MV-4-11 (cell line): ENCODE results near the gene AATK.

Source experiments
- DNase-seq: peaks from one replicate; lab custom pipeline; 2025; lab: John Stamatoyannopoulos, UW

The AATK gene

GRCh38 chr17:81182596-81182995 is 16.6 kb upstream of the AATK start:
- no peak for DNase-seq

GRCh38 chr17:81181811-81182185 is 15.8 kb upstream of the AATK start:
- no peak for DNase-seq

DNA sequence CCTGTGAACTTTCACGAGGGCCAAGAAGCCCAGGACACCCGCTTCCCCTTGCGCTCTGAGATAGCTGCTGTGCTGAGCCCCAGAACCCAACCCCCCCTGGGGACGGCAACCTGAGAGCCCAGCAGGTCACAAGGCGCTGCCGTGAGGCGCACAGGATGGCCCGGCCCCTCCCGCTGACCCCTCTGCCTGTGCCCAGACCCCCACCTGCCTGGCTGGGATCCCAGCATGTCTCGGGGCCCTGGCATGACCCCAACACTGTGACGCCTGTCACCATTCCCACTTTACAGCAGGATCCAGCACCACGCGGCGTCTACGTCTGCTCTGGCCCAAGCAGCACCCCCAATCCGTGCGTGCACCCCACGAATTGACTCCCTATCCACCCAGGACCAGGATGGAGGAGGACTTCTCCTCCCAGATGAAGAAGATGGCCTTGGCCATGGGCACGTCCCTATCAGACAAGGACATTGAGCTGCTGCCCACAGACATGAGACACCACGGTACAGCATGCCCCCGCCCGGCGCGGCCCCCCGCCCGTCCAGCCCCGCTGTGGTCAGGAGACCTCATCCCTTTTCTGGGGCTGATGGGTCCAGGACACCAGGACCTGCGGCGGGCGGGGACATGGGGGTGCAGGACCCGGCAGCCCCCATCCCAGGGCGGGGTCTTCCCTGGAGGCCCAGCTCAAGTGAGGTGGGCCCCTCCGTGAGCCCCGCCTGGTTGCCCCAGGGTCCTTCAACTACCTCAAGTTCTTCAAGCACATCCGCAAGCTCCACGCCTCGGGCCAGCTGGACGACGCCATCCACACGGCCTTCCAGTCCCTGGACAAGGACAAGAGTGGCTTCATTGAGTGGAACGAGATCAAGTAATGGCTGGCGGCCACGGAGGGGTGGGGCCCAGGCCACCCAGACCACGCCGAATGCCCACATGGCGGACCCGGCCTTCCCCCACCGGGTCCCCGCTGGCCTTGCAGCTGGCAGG is 15.1 kb upstream of the AATK start:
- DNase-seq = no peak

- DNase-seq = no peak
Observed at GRCh38 chr17:81179861-81180260, 13.8 kb upstream of the AATK start.

DNA sequence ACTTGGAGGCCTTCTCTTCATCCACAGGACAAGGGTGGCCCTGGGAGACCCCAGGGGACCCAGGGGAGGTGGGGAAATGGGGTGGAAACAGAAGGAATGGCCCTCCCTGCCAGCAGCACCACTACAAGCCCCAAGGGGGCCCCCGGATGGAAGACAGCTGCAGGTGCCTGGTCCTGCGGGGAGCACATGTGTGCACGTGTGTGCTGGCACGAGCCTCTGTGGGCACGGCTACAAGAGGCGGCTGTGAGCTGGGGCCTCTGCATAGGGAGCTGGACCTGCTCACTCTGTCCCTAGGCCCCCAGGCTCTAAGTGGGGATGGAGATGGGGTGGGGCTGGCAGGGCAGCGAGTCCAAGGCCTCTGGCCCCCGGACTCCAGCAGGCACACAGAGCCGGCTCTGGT is 13.2 kb upstream of the AATK start:
- DNase-seq = no peak

GRCh38 chr17:81178136-81179091 is 12.4 kb upstream of the AATK start:
- no peak for DNase-seq

DNA sequence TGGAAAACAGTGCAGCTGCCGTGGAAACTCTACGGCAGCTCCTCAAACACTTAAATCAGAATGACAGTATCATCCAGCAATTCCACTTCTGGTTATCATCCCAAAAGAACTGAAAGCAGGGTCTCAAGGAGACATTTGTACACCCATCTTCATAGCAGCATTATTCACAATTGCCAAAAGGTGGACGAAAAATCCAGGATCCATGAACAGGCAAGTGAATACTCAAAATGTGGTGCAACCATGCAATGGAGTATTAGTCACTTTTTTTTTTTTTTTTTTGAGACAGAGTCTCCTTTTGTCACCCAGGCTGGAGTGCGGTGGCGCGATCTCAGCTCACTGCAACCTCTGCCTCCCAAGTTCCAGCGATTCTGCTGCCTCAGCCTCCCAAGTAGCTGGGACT is 10.6 kb upstream of the AATK start:
- DNase-seq = no peak

DNA sequence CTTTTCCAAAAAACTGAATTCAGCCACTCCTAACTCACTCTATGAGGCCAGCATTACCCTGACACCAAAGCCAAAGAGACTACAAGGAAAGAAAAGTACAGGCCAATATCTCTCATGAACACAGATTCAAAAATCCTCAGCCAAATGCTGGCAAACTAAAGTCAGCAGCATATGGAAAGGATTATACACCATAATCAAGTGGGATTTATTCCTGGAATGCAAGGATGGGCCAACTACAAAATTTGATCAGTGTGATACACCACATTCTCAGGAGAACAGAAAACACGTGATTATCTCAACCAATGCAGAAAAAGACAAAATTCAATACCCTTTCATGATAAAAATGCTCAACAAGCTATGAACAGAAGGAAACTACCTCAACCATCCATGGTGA is 7.7 kb upstream of the AATK start:
- DNase-seq = no peak

GRCh38 chr17:81173052-81173761 is 7.2 kb upstream of the AATK start:
- no peak for DNase-seq

DNA sequence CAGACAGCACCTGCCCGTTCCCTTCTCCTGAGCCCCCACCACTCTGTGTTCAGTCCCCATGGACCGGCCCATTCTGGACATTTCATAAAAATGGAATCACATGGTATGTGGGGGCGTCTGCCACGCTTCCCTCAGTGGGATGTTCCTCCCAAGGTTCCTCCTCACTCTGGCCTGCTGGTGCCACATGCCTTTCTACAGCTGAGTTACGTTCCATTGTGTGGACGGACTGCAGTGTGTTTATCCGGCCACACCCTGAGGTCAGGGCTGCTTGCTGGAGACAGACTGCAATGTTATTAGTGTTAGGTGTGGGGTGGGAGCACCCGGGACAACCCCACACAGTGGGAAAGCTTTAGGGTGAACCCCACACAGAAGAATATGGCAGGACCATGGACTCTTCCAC is 5.9 kb upstream of the AATK start:
- DNase-seq = no peak

- DNase-seq = no peak
Observed at GRCh38 chr17:81170727-81171494, 4.9 kb upstream of the AATK start.

- no peak for DNase-seq
Observed at GRCh38 chr17:81169870-81170309, 3.9 kb upstream of the AATK start.

DNA sequence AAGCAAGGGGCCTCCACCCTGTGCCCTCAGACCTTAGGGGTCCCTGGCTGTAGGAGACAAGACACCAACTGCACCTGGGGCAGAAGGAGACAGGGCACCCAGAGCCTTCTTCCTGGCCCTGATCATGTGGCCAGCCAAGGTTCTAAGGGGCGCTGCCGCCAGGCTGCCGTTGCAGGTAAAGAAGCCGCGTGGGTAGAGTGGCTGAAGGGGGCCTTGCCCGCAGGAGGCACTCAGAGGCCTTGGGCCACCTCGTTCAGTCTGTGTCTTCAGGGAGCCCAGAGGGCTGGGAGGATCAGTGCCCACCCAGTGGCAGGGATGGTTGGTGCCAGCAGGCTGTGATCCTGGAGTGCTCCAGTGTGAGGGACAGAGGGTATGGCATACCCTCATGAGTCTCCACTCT is 1.6 kb upstream of the AATK start:
- no peak for DNase-seq

DNA sequence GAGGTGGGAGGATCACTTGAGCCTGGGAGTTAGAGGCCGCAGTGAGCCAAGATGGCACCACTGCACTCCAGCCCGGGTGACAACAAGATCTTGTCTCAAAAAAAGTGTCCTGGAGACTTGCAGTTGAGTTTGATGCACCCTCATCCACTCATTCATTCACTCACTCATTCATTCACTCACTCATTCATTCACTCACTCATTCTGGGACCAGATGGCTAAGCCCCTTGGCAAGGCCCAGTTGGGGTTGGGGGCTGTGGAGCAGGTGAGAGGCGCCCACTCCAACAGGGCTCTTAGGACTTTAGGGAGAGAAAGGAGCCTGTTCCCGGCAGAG is 1.1 kb upstream of the AATK start:
- DNase-seq = no peak

DNA sequence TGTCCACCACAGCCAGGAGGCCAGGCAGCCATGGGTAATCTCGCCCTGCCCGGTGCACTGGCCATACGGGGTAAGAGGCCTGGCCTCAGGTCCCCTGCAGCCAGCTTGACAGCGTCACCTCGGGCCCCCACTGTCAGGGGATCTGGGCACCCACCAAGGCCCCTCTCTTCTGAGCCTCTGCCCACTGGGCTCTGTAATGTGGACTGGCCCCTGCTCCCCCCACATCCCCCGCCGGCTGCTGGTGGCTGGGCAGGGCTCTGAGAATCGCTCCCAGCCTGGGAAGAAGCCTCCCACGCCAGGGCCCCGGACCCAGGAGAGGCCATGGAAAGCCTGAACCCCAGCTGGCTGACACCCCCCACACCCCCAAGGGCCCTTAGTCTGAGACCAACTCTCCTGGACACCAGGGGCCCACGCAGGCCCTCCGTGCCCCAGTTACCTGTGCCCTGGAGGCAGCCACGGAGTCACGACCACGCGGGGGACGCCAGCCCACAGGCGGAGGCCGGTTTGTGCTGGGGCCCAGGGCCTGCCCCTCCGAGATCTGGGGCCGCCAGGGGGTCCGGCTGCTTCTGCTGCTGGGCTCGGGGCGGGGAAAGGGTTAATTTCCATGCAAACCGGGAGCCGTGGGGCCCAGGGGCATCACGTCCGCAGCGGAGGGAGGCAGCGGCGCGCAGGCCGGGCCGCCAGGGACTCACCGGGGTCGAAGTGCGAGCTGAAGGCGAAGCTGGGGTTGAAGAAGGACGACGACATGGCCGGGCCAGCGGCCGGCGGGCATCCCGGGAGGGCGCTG is 582 bp downstream of the AATK start, which contains the start of gene PVALEF:
Gene PVALEF, plus strand, starts transcription at position 262 of the 787 bp plus-strand sequence. CDS start 15,720 bp downstream, outside the sequence.
- DNase-seq = no peak

GRCh38 chr17:81164371-81165245 is 1.4 kb downstream of the AATK start:
- DNase-seq = no peak

- DNase-seq = no peak
Observed at GRCh38 chr17:81163703-81164370, 2.2 kb downstream of the AATK start.

- DNase-seq = no peak
Observed at GRCh38 chr17:81163051-81163695, 2.8 kb downstream of the AATK start.
